Karpas-422 (cell line): Measurements from ENCODE around the gene INSYN2B. TPM values are rescaled to one million over a fixed set of nuclear protein-coding genes. Genes with fewer than 3 reads are reported as not detected.
A peak's percentile ranks its signal among the peaks of the same experiment; 100 is the strongest.

ENCODE experiments used
- DNase-seq: peaks from one replicate; pipeline ENCODE4 v3.0.0-alpha.2; 2015
- H2AFZ ChIP-seq: fragments of 200-600 bp; sonication (generic); 2 replicates; pipeline ENCODE4 v1.6.1; 2014; ENCODE audit warnings: antibody characterized with exemption, low read length, mixed read lengths
- H3K27ac ChIP-seq: fragments of 200-600 bp; sonication (generic); 2 replicates; pipeline ENCODE4 v1.5.1; 2014; ENCODE audit warnings: mild to moderate bottlenecking, low read length, moderate library complexity
- H3K27me3 ChIP-seq: fragments of 200-600 bp; sonication (generic); 2 replicates; pipeline ENCODE4 v1.6.1; 2014; ENCODE audit warnings: low read length, mixed read lengths
- H3K36me3 ChIP-seq: fragments of 200-600 bp; sonication (generic); 2 replicates; pipeline ENCODE4 v1.6.1; 2014; ENCODE audit warnings: low read length, mixed read lengths; ENCODE audit not compliant: insufficient read depth
- H3K4me1 ChIP-seq: fragments of 200-600 bp; sonication (generic); 2 replicates; pipeline ENCODE4 v1.6.1; 2014; ENCODE audit warnings: mild to moderate bottlenecking, low read length, mixed read lengths
- H3K4me2 ChIP-seq: fragments of 200-600 bp; sonication (generic); 2 replicates; pipeline ENCODE4 v1.6.1; 2014; ENCODE audit warnings: low read length, low read depth, mild to moderate bottlenecking; ENCODE audit not compliant: poor library complexity, severe bottlenecking
- H3K4me3 ChIP-seq: fragments of 200-600 bp; sonication (generic); 2 replicates; pipeline ENCODE4 v1.5.1; 2014; ENCODE audit warnings: mild to moderate bottlenecking, antibody characterized with exemption, low read length, mixed read lengths
- H3K79me2 ChIP-seq: fragments of 200-600 bp; sonication (generic); 2 replicates; pipeline ENCODE4 v1.6.1; 2014; ENCODE audit warnings: mild to moderate bottlenecking, low read length, mixed read lengths
- H3K9ac ChIP-seq: fragments of 200-600 bp; sonication (generic); 2 replicates; pipeline ENCODE4 v1.6.0; 2014; ENCODE audit warnings: low read length
- H3K9me2 ChIP-seq: fragments of 200-600 bp; sonication (generic), shearing (Covaris generic); replicated peaks from 2 replicates; pipeline ENCODE4 v1.6.0; 2014; ENCODE audit warnings: mild to moderate bottlenecking, low read length, moderate library complexity; ENCODE audit not compliant: insufficient read depth
- H3K9me3 ChIP-seq: fragments of 300-700, 200-600 bp; sonication (generic); 2 replicates; pipeline ENCODE4 v1.6.1; 2014; ENCODE audit warnings: low read length, mixed read lengths
- H4K20me1 ChIP-seq: fragments of 200-600 bp; sonication (generic); 2 replicates; pipeline ENCODE4 v1.6.1; 2014; ENCODE audit warnings: mild to moderate bottlenecking, antibody characterized with exemption, low read length, low read depth; ENCODE audit not compliant: insufficient read depth
- total RNA-seq: library from RNA; depleted of rRNA; stranded (reverse); fragments of >200 nt; shearing (Covaris generic); gene quantifications from 2 replicates; pipeline ENCODE4 v1.2.3, GENCODE V29; 2014; ENCODE audit warnings: low replicate concordance

The INSYN2B gene
- total RNA-seq, 1 experiment from 2014 or later: not detected

- Histone ChIP-seq H3K79me2 (no peaks in the 10 kb centered on the region), H3K27ac (no peak overlapping the region), H3K4me2 (no peak overlapping the region), H3K9ac (no peak overlapping the region), H3K4me1 (no peaks in the 10 kb centered on the region), H3K4me3 (no peak overlapping the region), H3K9me3 (no peaks in the 10 kb centered on the region), H3K9me2 (no peaks in the 10 kb centered on the region), H4K20me1 (no peaks in the 10 kb centered on the region), H2AFZ (no peak overlapping the region), H3K36me3 (peaks cover 2% of the 10 kb centered on the region; the same call in 1 of the 2 replicates), H3K27me3 (no peaks in the 10 kb centered on the region)
- no peak for DNase-seq
Measured at GRCh38 chr5:170008376-170008775, 28.1 kb upstream of the INSYN2B start.

DNA sequence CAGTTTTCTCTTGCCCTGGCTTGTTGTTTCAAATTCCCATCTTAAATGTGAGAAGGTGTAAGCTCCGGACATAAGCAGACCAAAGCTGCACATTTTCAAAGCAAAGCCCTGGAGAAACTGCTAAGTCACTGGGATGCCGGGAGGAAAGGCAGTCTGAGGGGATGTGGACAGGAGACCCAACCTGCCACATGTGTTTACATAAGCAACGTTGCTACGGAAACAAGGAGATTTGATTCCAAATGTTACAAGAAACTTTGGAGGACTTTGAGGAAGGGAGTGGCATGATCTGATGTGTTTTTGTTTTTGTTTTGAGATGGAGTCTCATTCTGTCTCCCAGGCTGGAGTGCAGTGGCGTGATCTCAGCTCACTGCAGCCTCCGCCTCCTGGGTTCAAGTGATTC lies 25.7 kb upstream of the INSYN2B start:
- no peak overlapping the region for H3K27ac ChIP-seq
- H3K9me2 ChIP-seq: no peaks in the 10 kb centered on the region
- no peaks in the 10 kb centered on the region for H3K27me3 ChIP-seq
- no peak overlapping the region for H3K4me2 ChIP-seq
- no peaks in the 10 kb centered on the region for H3K9me3 ChIP-seq
- H2AFZ ChIP-seq: no peak overlapping the region
- H4K20me1 ChIP-seq: no peaks in the 10 kb centered on the region
- DNase-seq: no peak
- no peak overlapping the region for H3K4me3 ChIP-seq
- no peaks in the 10 kb centered on the region for H3K4me1 ChIP-seq
- H3K9ac ChIP-seq: no peak overlapping the region
- H3K79me2 ChIP-seq: no peaks in the 10 kb centered on the region
- peaks cover 10% of the 10 kb centered on the region; the same call in 1 of the 2 replicates for H3K36me3 ChIP-seq

DNA sequence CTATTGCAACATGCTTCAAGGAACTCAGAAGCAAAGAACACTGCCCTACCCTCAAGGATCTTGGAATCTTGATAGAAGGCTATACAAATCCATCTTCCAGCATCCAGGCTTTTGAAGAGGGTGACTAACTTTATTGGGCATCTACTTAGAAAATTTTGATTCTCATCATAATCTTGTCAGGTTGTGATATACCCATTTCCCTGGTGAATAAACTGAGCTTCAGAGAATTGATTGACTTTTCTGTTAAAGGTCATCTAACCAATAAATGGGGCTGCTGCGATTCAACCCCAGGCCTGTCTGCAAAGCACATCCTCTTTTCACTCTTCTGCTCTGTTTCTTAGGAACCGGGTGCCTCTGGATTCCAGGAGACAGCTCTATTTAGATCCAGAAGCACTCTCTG lies 19.9 kb upstream of the INSYN2B start:
- no peak overlapping the region for H3K4me3 ChIP-seq
- no peak overlapping the region for H3K9ac ChIP-seq
- no peaks in the 10 kb centered on the region for H3K9me2 ChIP-seq
- no peak overlapping the region for H2AFZ ChIP-seq
- H3K36me3 ChIP-seq: peaks cover 46% of the 10 kb centered on the region
- no peaks in the 10 kb centered on the region for H3K9me3 ChIP-seq
- peaks cover 33% of the 10 kb centered on the region for H3K4me1 ChIP-seq
- H4K20me1 ChIP-seq: no peaks in the 10 kb centered on the region
- no peak overlapping the region for H3K27ac ChIP-seq
- no peak overlapping the region for H3K4me2 ChIP-seq
- no peaks in the 10 kb centered on the region for H3K79me2 ChIP-seq
- no peak for DNase-seq
- no peaks in the 10 kb centered on the region for H3K27me3 ChIP-seq

GRCh38 chr5:169999621-170000020 lies 19.3 kb upstream of the INSYN2B start:
- Histone ChIP-seq H3K9ac (no peak overlapping the region), H3K4me3 (no peak overlapping the region), H3K79me2 (no peaks in the 10 kb centered on the region), H3K4me2 (no peak overlapping the region), H3K9me3 (no peaks in the 10 kb centered on the region), H2AFZ (no peak overlapping the region), H4K20me1 (no peaks in the 10 kb centered on the region), H3K4me1 (peaks cover 35% of the 10 kb centered on the region), H3K27ac (no peak overlapping the region), H3K36me3 (peaks cover 46% of the 10 kb centered on the region), H3K9me2 (no peaks in the 10 kb centered on the region), H3K27me3 (no peaks in the 10 kb centered on the region)
- no peak for DNase-seq

DNA sequence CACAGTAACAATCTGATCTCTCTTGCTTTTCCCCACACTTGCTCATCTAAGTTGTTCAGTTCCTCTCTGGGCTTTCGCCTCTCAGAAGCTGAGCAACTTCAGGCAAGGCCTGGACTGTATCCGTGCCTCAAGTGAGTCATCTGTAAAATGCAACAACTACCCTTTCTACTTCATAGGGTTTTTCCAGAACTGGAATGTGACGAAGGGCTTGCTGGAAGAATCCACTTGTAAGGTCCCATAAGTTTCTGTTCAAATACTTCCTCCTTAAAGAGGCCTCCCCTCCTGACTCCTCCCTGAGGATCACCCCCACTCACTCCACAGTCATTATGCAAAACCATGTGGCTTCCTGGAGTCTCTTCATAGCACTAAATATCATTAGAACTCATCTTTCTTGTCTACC lies 17.5 kb upstream of the INSYN2B start:
- Histone ChIP-seq H3K36me3 (peaks cover 39% of the 10 kb centered on the region), H3K4me1 (peaks cover 52% of the 10 kb centered on the region), H3K79me2 (no peaks in the 10 kb centered on the region), H3K4me2 (peak overlapping the region; percentile 56), H3K27ac (peak overlapping the region; percentile 70), H3K27me3 (no peaks in the 10 kb centered on the region), H3K9me3 (no peaks in the 10 kb centered on the region), H3K9ac (no peak overlapping the region), H3K9me2 (no peaks in the 10 kb centered on the region), H2AFZ (no peak overlapping the region), H3K4me3 (no peak overlapping the region), H4K20me1 (no peaks in the 10 kb centered on the region)
- no peak for DNase-seq

GRCh38 chr5:169993485-169993790 lies 13.1 kb upstream of the INSYN2B start:
- Histone ChIP-seq H3K9me3 (no peaks in the 10 kb centered on the region), H3K36me3 (peaks cover 19% of the 10 kb centered on the region; the same call in 1 of the 2 replicates), H3K9me2 (no peaks in the 10 kb centered on the region), H3K27ac (peak overlapping the region; percentile 20; the same call in 1 of the 2 replicates), H3K79me2 (no peaks in the 10 kb centered on the region), H3K9ac (no peak overlapping the region), H3K27me3 (no peaks in the 10 kb centered on the region), H3K4me3 (no peak overlapping the region), H3K4me1 (peaks cover 47% of the 10 kb centered on the region), H3K4me2 (no peak overlapping the region), H4K20me1 (no peaks in the 10 kb centered on the region), H2AFZ (no peak overlapping the region)
- no peak for DNase-seq

- H3K27ac ChIP-seq: peak overlapping the region; percentile 20; the same call in 1 of the 2 replicates
- no peak overlapping the region for H3K4me2 ChIP-seq
- no peak overlapping the region for H2AFZ ChIP-seq
- H3K9me2 ChIP-seq: no peaks in the 10 kb centered on the region
- peaks cover 14% of the 10 kb centered on the region; the same call in 1 of the 2 replicates for H3K36me3 ChIP-seq
- H3K9ac ChIP-seq: no peak overlapping the region
- DNase-seq: no peak
- H4K20me1 ChIP-seq: no peaks in the 10 kb centered on the region
- no peaks in the 10 kb centered on the region for H3K79me2 ChIP-seq
- H3K4me1 ChIP-seq: peaks cover 42% of the 10 kb centered on the region
- no peaks in the 10 kb centered on the region for H3K9me3 ChIP-seq
- no peak overlapping the region for H3K4me3 ChIP-seq
- H3K27me3 ChIP-seq: no peaks in the 10 kb centered on the region
Measured at GRCh38 chr5:169992789-169993484, 12.6 kb upstream of the INSYN2B start.

- Histone ChIP-seq H3K9ac (no peak overlapping the region), H3K4me1 (peaks cover 32% of the 10 kb centered on the region), H3K79me2 (no peaks in the 10 kb centered on the region), H3K4me2 (no peak overlapping the region), H2AFZ (no peak overlapping the region), H3K4me3 (no peak overlapping the region), H3K9me3 (no peaks in the 10 kb centered on the region), H3K27ac (no peak overlapping the region), H3K36me3 (peaks cover 20% of the 10 kb centered on the region; the same call in 1 of the 2 replicates), H4K20me1 (no peaks in the 10 kb centered on the region), H3K27me3 (no peaks in the 10 kb centered on the region), H3K9me2 (no peaks in the 10 kb centered on the region)
- DNase-seq: no peak
Measured at GRCh38 chr5:169991115-169991869, 11.0 kb upstream of the INSYN2B start.
